ENCODE results near the gene GOT1.

GOT1 gene

GRCh38 chr10:99395750-99396445 lies 34.5 kb downstream of the GOT1 start:
- DNase-seq, result peak in 25 of 58 donors; percentile 10 to 66 (median 31)

GRCh38 chr10:99394761-99395386 lies 35.5 kb downstream of the GOT1 start:
- no peak for DNase-seq

- no peak for DNase-seq
Measured at GRCh38 chr10:99394256-99394655, 36.2 kb downstream of the GOT1 start.

GRCh38 chr10:99393683-99394082 lies 36.7 kb downstream of the GOT1 start:
- no peak for DNase-seq

- no peak for DNase-seq
Measured at GRCh38 chr10:99393036-99393435, 37.4 kb downstream of the GOT1 start.

- no peak for DNase-seq
Measured at GRCh38 chr10:99391346-99391745, 39.1 kb downstream of the GOT1 start.

- DNase-seq, result no peak
Measured at GRCh38 chr10:99389729-99390480, 40.5 kb downstream of the GOT1 start.

- no peak for DNase-seq
Measured at GRCh38 chr10:99387541-99387940, 42.9 kb downstream of the GOT1 start.

- DNase-seq, result no peak
Measured at GRCh38 chr10:99387071-99387470, 43.4 kb downstream of the GOT1 start.

GRCh38 chr10:99382176-99382575 lies 48.2 kb downstream of the GOT1 start:
- DNase-seq, result no peak

GRCh38 chr10:99375426-99375825 lies 55.0 kb downstream of the GOT1 start:
- no peak for DNase-seq

GRCh38 chr10:99374972-99375371 lies 55.5 kb downstream of the GOT1 start:
- DNase-seq, result no peak

GRCh38 chr10:99374526-99374925 lies 55.9 kb downstream of the GOT1 start:
- DNase-seq, result no peak

GRCh38 chr10:99372546-99373271 lies 57.7 kb downstream of the GOT1 start:
- no peak for DNase-seq

GRCh38 chr10:99370993-99371392 lies 59.4 kb downstream of the GOT1 start:
- DNase-seq, result no peak

GRCh38 chr10:99369551-99369950 lies 60.9 kb downstream of the GOT1 start:
- DNase-seq, result no peak

GRCh38 chr10:99369126-99369525 lies 61.3 kb downstream of the GOT1 start:
- DNase-seq, result no peak

GRCh38 chr10:99368646-99369045 lies 61.8 kb downstream of the GOT1 start:
- DNase-seq, result no peak

GRCh38 chr10:99366666-99367065 lies 63.8 kb downstream of the GOT1 start:
- DNase-seq, result no peak

GRCh38 chr10:99365736-99366135 lies 64.7 kb downstream of the GOT1 start:
- no peak for DNase-seq

GRCh38 chr10:99365311-99365710 lies 65.1 kb downstream of the GOT1 start:
- DNase-seq, result no peak

- DNase-seq, result no peak
Measured at GRCh38 chr10:99364125-99364524, 66.3 kb downstream of the GOT1 start.
